ENCODE results near the gene CSTF2. TPM values are rescaled to one million over a fixed set of nuclear protein-coding genes. Genes with fewer than 3 reads are reported as not detected.

CSTF2 gene
- total and polyA plus RNA-seq, 4 donors: 3.9 to 11.8 (median 5.3) TPM

GRCh38 chrX:100874325-100874724 is 54.1 kb downstream of the CSTF2 start, which contains the start of gene NOX1:
Gene NOX1, minus strand, starts transcription at chrX:100874359. Its CDS starts 220 bp downstream, at chrX:100874139.
- no peak for DNase-seq (ENCODE audit: low spot score)
- Histone ChIP-seq H3K9me3 (ENCODE audit: control insufficient read depth in 4 of 4, low read length in 3 of 4) (no peaks in the 10 kb centered on the region), H3K9ac (ENCODE audit: low read depth in 1 of 2, low read length in 2 of 2) (no peak within 1 kb of the TSS), H3K4me3 (ENCODE audit: low read depth in 1 of 3, low read length in 3 of 3) (no peak within 1 kb of the TSS), H3K36me3 (ENCODE audit: control insufficient read depth in 4 of 4, insufficient read depth in 3 of 4, low read depth in 1 of 4, low read length in 3 of 4) (no peaks in the 10 kb centered on the region), H3K27ac (ENCODE audit: low read depth in 1 of 2, low read length in 2 of 2) (no peak within 1 kb of the TSS), H3K27me3 (ENCODE audit: control insufficient read depth in 4 of 4, insufficient read depth in 4 of 4, low read length in 3 of 4) (no peaks in the 10 kb centered on the region), H3K4me1 (ENCODE audit: control insufficient read depth in 4 of 4, insufficient read depth in 4 of 4, low read length in 3 of 4) (no peaks in the 10 kb centered on the region)
- TF ChIP-seq YY1 (IDR thresholded peaks at IDR 0.05) (no peak), CTCF (IDR thresholded peaks at IDR 0.05; ENCODE audit: low read depth, low read length, missing input control) (no peak), ZBTB33 (IDR thresholded peaks at IDR 0.05) (no peak), TAF1 (conservative IDR thresholded peaks at IDR 0.05) (no peak)
- WGBS: 21% methylated on average over 2 of the region's 2 CpGs

GRCh38 chrX:100880368-100880767 is 60.2 kb downstream of the CSTF2 start:
- Histone ChIP-seq H3K27ac (ENCODE audit: low read depth in 1 of 2, low read length in 2 of 2) (no peak overlapping the region), H3K36me3 (ENCODE audit: control insufficient read depth in 4 of 4, insufficient read depth in 3 of 4, low read depth in 1 of 4, low read length in 3 of 4) (no peaks in the 10 kb centered on the region), H3K9me3 (ENCODE audit: control insufficient read depth in 4 of 4, low read length in 3 of 4) (no peaks in the 10 kb centered on the region), H3K9ac (ENCODE audit: low read depth in 1 of 2, low read length in 2 of 2) (no peak overlapping the region), H3K4me1 (ENCODE audit: control insufficient read depth in 4 of 4, insufficient read depth in 4 of 4, low read length in 3 of 4) (no peaks in the 10 kb centered on the region), H3K27me3 (ENCODE audit: control insufficient read depth in 4 of 4, insufficient read depth in 4 of 4, low read length in 3 of 4) (peaks cover 0 to 2% (median 0%) of the 10 kb centered on the region in 4 donors), H3K4me3 (ENCODE audit: low read depth in 1 of 3, low read length in 3 of 3) (no peak overlapping the region)
- TF ChIP-seq TAF1 (conservative IDR thresholded peaks at IDR 0.05): no peak
- no peak for TF ChIP-seq FOXA1 (IDR thresholded peaks at IDR 0.05)
- no peak for TF ChIP-seq REST (IDR thresholded peaks at IDR 0.05)
- TF ChIP-seq NR2F2 (IDR thresholded peaks at IDR 0.05): no peak
- TF ChIP-seq YY1 (IDR thresholded peaks at IDR 0.05): no peak
- no peak for TF ChIP-seq HNF4G (IDR thresholded peaks at IDR 0.05)
- no peak for TF ChIP-seq EGR1 (IDR thresholded peaks at IDR 0.05; ENCODE audit: low read depth in 2 of 2)
- TF ChIP-seq SP1 (IDR thresholded peaks at IDR 0.05): no peak
- no peak for TF ChIP-seq ATF3 (IDR thresholded peaks at IDR 0.05)
- TF ChIP-seq FOXA2 (IDR thresholded peaks at IDR 0.05): no peak
- TF ChIP-seq HNF4A (conservative IDR thresholded peaks at IDR 0.05): no peak
- no peak for TF ChIP-seq ZBTB33 (IDR thresholded peaks at IDR 0.05)
- WGBS: 76% methylated on average over 2 of the region's 2 CpGs
- no peak for DNase-seq (ENCODE audit: low spot score)
